GM19043 (cell line): ENCODE data around the gene CDK19.
"Not testable (repeated sequence)": the region's sequence is repeated elsewhere in the genome, so short reads cannot be mapped to it uniquely, and the experiment has no call there.

Source experiments
- ATAC-seq: cut with Tn5 transposase; IDR thresholded peaks from one replicate; pipeline ENCODE4 v1.9.1; 2021; ENCODE audit warnings: low read depth; ENCODE audit not compliant: unreplicated experiment

The CDK19 gene

DNA sequence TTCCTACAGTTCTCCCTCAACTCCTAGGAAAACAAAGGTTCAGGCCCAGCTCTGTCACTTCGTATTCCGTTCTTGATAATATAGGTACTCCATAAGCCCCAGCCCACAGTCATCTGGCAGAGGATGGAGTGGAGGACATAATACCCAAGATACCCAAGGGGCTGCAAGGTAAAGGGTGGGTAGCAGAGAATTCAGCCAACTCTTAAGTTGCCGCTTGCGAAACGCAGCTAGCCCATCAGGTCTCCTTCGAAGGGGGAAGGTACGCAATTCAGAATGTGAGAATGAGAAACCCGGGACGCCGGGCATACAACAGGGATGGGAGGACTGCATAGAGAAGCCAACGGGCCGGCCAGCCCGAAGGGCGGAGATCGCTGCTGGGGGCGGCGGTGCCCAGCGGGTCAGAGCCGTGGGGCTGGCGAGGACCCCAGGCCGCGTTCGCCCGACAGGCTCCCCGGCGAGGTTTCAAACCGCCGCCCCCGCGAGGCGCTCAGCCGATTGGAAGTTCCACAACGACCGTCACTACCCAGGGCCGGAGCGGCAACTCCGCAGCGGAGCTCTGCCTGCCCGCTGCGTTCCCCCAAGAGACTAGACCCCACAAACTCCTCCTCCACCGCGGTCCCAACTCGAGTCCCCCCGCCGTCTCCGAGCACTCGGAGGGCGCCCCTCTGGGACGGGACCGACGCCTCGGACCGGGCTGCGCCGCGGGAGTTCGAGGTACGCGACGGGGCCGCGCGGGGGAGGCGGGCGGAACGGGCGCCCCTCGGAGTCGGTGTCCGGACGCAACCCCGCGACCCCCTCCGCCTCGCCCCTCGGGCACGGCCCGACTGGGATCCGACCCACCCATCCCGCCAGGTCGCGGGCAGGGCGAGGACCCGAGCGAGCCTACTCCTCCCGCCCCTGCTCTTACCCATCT lies 911 bp downstream of the CDK19 start:
- no peak for ATAC-seq

DNA sequence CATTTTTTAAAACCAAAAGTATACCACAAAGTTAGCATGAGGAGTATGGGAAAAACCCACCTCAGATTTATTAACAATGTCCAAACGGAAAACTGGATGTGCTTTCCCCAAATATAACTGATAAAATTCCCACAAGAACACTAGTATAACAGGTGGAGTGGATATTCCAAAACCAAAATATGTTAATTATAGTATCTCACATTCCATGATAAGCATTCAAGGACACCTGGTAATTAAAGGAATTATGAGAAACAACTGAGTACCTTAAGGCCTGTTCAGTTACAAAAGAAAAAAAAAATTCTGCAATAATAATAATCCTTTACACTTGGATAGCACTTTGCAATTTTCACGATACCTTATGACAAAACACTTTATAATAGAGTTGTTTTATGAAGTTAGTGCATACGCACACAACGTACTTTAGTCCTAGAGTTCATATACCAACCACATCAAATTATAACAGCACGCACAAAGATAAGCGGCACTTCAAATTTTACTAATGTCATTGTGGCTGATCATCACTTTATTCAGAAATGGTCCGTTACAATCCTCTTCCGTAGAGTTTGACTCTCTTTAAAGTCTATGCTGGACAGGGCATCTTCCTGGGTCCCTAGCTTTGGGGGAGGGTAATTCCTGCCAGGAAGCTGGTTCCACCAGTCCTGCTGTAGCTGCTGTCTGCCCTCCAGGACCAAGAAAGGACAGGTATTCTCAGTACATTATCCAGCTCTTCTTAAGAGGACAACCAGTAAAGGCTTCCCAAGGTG lies 1.7 kb downstream of the CDK19 start:
- no peak for ATAC-seq

DNA sequence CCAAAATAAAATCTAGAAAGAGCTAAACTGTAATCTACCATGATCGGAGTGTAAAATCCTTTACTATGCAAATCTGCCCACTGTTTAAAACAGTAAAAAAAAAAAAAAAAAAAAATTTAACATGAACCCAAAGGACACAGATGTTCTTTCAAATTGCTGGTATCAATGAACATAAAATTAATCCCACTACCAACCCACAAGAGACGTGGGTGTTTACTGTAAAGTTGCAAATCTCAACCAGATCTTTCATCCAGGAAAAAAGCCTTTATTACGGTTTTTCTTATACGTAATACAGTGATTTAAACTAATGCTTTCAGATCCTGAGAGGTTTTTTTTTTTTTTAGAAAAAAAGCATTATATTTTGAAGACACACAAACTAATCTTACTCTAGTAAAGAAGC lies 2.5 kb downstream of the CDK19 start:
- no peak for ATAC-seq

DNA sequence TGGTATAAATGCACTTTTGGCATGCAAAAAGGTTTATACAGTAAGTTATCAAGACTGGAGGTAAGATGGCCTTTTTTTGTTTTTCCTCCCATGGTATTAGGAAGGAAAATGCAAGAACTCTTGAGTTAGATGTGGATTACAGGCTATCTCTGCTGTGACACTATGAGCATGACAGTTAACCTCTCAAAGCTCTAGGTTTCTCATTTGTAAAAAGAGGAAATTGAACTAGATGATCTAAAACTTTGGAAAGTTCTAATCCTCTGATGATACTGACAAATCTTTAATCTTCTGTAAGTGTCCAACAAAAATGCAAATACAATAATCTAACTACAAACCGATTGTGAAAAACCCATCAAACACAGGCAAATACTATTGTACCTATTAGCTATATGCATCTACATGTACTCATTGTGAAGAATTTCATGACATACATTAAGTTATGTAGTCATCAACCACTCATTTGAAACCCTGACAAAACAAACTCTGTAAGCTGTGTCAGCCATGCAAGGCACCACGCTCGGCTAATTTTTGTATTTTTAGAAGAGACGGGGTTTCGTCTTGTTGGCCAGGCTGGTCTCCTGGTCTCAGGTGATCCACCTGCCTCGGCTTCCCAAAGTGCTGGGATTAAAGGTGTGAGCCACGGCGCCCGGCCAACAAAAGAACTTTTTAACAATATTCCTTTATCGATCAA lies 4.2 kb downstream of the CDK19 start:
- ATAC-seq = peak; percentile 23

DNA sequence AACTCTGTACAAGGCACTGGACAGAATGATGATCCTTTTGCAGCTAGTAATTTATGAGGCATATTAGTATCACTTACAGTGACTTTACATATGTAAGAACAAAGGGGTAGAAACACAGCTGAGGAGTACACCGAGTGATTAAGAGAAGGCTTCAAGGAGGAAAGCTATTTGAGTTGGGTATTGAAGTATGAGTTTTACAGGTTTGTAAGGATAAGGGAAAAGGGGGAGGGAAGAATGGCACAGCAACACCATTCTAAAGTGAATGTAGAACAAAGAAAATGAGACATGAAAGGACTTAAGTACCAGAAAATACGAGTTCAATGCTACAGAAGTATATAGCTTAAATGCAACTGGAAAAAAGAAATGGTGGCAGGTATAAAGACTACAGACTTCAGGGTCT lies 5.5 kb downstream of the CDK19 start:
- ATAC-seq = no peak

DNA sequence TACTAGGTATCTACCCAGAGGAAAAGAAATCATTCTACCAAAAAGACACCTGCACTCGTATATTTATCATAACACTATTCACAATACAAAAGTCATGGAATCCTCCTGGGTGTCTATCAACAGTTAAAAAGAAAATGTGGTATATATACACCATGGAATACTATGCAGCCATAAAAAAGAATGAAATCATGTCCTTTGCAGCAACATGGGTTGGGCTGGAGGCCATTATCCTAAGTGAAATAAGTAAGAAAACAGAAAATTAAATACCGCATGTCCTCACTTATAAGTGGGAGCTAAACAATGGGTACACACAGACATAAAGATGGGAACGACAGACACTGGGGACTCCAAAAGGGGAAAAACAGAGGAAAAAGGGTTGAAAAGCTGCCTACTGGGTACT lies 13.1 kb downstream of the CDK19 start:
- ATAC-seq = not testable (repeated sequence)

DNA sequence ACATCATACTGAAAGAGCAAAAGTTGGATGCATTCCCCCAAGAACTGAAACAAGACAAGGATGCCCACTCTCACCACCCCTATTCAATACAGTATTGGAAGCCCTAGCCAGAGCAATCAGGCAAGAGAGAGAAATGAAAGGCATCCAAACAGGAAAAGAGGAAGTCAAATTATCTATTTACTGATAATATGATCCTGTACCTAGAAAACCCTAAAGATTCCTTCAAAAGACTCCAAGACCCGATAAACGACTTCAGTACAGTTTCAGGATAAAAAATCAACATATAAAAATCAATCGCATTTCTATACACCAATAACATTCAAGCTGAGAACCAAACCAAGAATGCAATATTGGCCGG lies 14.5 kb downstream of the CDK19 start:
- ATAC-seq = no peak

DNA sequence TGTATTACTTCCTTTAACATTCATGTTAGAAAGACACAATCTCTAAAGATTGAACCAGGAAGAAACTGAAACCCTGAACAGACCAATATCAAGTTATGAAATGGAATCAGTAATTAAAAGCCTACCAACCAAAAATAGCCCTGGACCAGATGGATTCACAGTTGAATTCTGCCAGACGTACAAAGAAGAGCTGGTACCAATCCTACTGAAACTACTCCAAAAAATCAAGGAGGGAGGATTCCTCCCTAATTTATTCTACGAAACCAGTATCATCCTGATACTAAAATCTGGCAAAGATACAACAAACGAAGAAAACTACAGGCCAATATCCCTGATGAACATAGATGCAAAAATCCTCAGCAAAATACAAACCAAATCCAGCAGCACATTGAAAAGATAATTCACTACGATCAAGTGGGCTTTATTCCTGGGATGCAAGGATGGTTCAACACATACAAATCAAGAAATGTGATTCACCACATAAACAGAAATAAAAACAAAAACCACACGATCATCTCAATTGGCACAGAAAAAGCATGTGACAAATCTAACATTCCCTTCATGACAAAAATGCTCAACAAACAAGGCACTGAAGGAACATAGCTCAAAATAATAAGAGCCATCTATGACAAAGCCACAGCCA lies 15.0 kb downstream of the CDK19 start:
- ATAC-seq = no peak

DNA sequence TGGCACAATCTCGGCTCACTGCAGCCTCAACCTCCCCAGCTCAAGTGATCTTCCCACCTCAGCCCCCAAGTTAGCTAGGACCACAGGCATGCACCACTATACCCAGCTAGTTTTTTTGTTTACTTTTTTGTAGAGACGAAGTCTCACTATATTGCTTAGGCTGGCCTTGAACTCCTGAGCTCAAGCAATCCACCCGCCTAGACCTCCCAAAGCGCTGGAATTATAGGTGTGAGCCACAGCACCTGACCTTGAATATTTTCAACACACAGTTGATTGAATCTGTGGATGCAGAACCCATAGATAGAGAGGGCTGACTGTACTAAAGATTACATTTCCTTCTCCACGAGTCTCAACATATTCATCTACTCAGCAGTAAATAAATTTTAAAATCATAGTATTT lies 15.6 kb downstream of the CDK19 start:
- no peak for ATAC-seq

DNA sequence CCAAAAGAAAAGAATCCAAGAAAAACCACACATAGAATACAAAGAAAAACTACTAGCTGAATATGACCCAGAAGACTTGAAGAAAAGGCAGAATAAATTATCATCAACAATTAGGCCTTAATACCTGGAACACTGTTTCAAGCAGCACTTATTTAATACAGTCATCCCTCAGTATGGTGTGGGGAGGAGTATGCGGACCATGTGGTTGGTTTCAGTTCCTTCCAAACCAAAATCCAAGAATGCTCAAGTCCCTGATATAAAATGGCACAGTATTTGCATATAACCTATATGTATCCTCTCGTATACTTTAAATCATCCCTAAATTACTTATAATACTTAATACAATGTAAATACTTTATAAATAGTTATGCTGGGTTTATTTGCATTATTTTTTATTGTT lies 16.1 kb downstream of the CDK19 start:
- no peak for ATAC-seq

DNA sequence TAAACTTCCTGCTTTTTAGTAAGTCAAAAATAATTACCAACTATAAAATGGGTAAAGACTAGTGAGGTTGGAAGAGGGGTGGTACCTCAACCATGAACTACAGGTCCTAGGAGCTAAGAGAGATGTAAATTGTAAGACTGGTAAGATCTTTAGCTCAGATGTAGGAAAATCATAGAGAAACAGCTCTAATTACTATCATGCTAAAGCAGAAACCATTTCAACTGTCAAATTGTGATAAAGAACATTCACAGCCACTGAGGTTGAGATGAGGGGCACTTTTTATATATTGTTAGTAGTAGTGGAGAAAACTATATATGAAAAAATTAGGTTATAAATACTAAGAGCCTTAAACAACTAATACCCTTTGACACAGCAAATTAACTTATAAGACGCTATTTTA lies 20.0 kb downstream of the CDK19 start:
- ATAC-seq = no peak

DNA sequence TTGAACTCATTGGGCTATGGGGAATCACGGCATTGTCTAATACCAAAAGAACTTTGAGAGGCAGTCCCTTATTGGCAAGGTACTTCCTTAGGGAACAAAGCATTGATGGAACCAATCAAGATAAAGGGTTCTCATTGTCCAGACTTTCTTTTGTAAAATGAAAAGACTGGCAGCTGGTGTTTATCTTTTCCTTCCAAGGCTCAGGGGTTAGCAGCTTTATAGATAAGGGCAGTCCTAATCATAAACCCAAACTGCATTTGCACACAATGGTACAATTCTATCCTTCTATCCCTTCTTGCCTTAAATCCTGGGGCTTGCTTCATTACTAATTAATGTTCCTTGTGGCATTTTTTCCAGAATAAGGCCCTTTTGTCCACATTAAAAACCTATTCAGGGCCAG lies 28.6 kb downstream of the CDK19 start:
- ATAC-seq = no peak

DNA sequence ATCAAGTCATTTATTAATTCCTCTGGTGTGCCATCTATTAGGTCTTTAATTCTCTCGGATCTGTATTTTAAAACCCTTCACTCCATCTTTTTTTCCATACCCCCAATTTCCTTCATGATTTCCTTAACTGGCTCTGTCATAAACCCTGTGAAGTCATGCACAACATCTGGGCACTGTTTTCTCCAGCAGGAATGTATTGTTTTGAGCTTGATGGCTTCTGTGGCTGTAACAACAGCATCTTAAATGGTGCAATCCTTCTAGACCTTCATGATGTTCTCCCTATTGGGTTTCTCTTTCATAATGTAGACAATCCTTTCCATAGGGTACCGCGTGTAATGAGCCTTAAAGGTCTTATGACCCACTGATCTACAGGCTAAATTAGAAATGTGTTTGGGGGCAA lies 29.0 kb downstream of the CDK19 start:
- ATAC-seq = no peak

DNA sequence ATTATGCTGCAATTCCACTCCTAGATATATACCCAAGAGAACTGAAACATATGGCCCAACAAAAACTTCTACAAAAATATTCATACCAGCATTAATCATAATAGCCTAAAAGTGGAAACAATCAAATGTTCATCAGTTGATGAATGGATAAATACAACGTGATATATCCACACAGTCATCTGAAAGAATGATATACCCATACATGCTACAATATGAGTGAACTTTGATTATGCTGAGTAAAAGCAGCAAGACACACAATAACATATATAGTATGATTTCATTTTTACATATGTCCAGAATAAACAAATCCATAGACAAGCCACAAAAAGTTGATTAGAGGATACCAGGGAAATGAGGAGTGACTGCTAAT lies 30.7 kb downstream of the CDK19 start:
- ATAC-seq = peak; percentile 24

DNA sequence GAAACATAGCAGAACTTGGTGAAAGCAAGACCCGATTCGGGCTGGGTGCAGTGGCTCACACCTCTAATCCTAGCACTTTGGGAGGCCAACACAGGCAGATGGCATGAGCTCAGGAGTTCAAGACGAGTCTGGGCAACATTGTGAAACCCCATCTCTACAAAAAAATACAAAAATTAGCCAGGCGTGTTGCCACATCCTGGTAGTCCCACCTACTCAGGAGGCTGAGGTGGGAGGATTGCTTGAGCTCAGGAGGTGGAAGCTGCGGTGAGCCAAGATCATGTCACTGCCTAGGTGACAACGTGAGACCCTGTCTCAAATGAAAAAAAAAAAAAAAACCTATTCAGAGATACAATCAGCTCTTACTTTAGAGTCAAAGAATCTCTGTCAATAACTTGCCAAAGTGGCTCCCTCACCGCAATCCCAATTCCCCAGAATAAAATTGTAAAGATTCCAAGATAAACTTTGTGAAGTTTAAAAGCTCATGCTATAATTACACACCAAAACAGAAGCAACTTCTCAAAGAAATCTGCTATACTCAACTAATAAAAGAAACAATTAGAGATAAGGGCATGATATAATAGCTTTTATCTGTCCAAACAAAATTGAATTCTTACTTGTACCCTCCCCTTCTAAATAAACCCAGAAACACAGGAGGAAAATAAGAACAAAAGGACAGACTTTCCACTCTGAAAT lies 33.6 kb downstream of the CDK19 start:
- ATAC-seq = no peak

DNA sequence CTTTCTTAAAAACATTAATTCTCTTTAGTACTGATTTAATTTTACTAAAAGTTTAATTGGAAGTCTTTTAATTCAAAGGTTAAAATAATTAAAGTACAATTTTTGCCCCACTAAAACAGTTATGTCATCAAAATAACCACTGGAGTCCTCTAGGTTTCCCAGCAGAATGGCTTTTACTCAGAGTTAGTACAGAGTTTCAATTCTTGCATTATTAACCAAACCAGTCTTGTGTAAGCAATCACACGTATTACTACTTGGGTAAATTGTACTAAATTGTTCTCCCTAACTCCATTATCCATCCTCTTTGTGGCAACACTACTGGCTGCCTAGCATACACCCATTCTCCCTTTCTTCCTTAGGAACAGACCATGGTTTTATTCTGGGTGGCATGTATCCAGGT lies 36.9 kb downstream of the CDK19 start:
- no peak for ATAC-seq

DNA sequence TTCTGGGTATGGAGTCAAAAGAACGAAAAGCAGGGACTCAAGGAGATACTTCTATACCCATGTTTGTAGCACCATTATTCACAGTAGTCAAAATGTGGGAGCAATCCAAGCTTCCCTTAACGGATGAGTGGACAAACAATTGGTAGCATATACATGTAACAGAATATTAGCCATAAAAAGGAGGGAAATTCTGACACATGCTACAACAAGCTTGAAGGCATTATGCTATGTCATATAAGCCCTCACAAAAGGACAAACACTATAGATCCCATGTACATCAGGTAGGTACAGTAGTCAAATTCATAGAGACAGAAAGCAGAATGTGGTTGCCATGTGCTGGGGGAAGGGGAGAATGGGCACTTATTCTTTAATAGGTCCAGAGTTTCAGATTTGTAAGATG lies 37.6 kb downstream of the CDK19 start:
- ATAC-seq = no peak

DNA sequence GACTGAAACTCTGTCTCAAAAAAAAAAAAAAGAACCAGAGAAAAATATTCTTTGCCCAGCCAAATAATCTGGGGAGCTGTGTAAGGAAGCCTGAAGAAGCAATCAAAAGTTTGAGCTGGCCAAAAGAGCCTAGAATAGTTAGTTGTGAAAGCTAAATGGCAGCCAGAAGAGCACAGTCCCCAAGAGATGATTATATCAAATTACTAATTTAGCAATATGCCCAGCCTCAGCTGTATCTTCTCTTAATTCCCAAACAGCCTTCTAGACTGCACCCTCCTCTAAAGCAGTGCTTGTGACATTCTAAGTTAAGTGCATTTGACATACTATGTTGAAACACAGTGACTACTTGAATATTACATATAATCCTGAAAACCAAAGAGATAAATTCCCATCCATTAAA lies 38.9 kb downstream of the CDK19 start:
- ATAC-seq = no peak

DNA sequence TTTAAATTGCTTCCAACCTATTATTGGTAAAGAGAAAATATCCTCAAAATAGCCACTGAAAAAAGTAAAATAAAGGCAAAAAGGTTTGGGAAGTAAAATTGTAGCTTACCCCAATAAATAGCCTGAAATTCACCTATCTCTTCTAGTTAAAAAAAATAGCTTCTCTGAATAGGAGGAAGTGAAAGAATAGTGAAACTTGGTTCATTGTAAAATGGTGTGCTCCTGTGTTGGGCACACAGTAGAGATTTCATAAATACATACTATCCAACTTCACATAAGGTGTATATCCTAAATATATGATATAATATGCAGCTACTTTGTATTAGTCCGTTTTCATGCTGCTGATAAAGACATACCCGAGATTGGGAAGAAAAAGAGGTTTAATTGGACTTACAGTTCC lies 45.3 kb downstream of the CDK19 start:
- ATAC-seq = no peak

DNA sequence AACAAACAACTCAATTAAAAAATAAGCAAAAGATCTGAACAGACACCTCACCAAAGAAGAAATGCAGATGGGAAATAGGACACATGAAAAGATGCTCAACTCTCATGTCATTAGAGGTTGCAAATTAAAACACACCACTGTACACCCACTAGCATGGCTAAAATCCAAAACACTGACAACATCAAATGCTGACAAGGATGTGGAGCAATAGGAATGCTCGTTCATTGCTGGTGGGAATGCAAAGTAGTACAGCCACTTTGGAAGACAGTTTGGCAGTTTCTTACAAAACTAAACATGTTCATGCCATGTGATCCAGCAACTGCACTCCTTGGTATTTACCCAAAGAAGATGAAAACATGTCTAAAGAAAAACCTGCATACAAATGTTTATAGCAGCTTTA lies 47.2 kb downstream of the CDK19 start:
- ATAC-seq = no peak
